Activated naive CD4-positive, alpha-beta T cell treated with anti-CD3 and anti-CD28 coated beads, Interleukin-2, amount 50 U/mL, for 24 hours (primary cell): ENCODE results near the gene CTDP1.
"Not testable (repeated sequence)": the region's sequence is repeated elsewhere in the genome, so short reads cannot be mapped to it uniquely, and the experiment has no call there.

ENCODE experiments used
- H3K27ac Mint-ChIP-seq: one replicate; pipeline ENCODE4 v1.8.0; 2021; ENCODE audit warnings: mild to moderate bottlenecking, mixed read lengths
- H3K27me3 Mint-ChIP-seq: one replicate; pipeline ENCODE4 v1.8.0; 2021; ENCODE audit warnings: mixed read lengths
- H3K36me3 Mint-ChIP-seq: one replicate; pipeline ENCODE4 v1.8.0; 2021; ENCODE audit warnings: mixed read lengths
- H3K4me1 Mint-ChIP-seq: one replicate; pipeline ENCODE4 v1.8.0; 2021; ENCODE audit warnings: mixed read lengths
- H3K4me3 Mint-ChIP-seq: one replicate; pipeline ENCODE4 v1.8.0; 2021; ENCODE audit warnings: mild to moderate bottlenecking, mixed read lengths
- H3K9me3 Mint-ChIP-seq: one replicate; pipeline ENCODE4 v1.8.0; 2021; ENCODE audit warnings: mixed read lengths

CTDP1 gene

GRCh38 chr18:79719478-79720358 lies 40.1 kb downstream of the CTDP1 start:
- not testable (repeated sequence) for H3K27ac Mint-ChIP-seq, H3K4me3 Mint-ChIP-seq, H3K27me3 Mint-ChIP-seq

GRCh38 chr18:79720359-79720733 lies 40.7 kb downstream of the CTDP1 start:
- no peak overlapping the region for H3K4me3 Mint-ChIP-seq
- H3K9me3 Mint-ChIP-seq, result no peaks in the 10 kb centered on the region
- peaks cover 38% of the 10 kb centered on the region for H3K36me3 Mint-ChIP-seq
- no peaks in the 10 kb centered on the region for H3K27me3 Mint-ChIP-seq
- peaks cover 9% of the 10 kb centered on the region for H3K4me1 Mint-ChIP-seq
- H3K27ac Mint-ChIP-seq, result no peak overlapping the region

More at GRCh38 chr18:79719478-79720358, 40.1 kb downstream of the CTDP1 start:
- H3K36me3 Mint-ChIP-seq, result peaks cover 32% of the 10 kb centered on the region
- not testable (repeated sequence) for H3K4me1 Mint-ChIP-seq, H3K9me3 Mint-ChIP-seq

GRCh38 chr18:79723036-79723435 lies 43.4 kb downstream of the CTDP1 start:
- no peaks in the 10 kb centered on the region for H3K9me3 Mint-ChIP-seq
- H3K27ac Mint-ChIP-seq, result no peak overlapping the region
- no peak overlapping the region for H3K4me3 Mint-ChIP-seq
- peaks cover 52% of the 10 kb centered on the region for H3K36me3 Mint-ChIP-seq
- H3K27me3 Mint-ChIP-seq, result no peaks in the 10 kb centered on the region
- peaks cover 18% of the 10 kb centered on the region for H3K4me1 Mint-ChIP-seq

- Mint-ChIP-seq H3K4me1 (peaks cover 18% of the 10 kb centered on the region), H3K4me3 (no peak overlapping the region), H3K36me3 (peaks cover 53% of the 10 kb centered on the region), H3K27me3 (no peaks in the 10 kb centered on the region), H3K27ac (no peak overlapping the region), H3K9me3 (no peaks in the 10 kb centered on the region)
Measured at GRCh38 chr18:79723628-79724027, 44.0 kb downstream of the CTDP1 start.

- Mint-ChIP-seq H3K27ac (peak overlapping the region; percentile 30), H3K4me3 (no peak overlapping the region), H3K27me3 (no peaks in the 10 kb centered on the region), H3K9me3 (no peaks in the 10 kb centered on the region), H3K4me1 (peaks cover 18% of the 10 kb centered on the region), H3K36me3 (peaks cover 55% of the 10 kb centered on the region)
Measured at GRCh38 chr18:79724299-79725080, 44.9 kb downstream of the CTDP1 start.

GRCh38 chr18:79725486-79725885 lies 45.9 kb downstream of the CTDP1 start:
- H3K27me3 Mint-ChIP-seq, result no peaks in the 10 kb centered on the region
- no peak overlapping the region for H3K4me3 Mint-ChIP-seq

DNA sequence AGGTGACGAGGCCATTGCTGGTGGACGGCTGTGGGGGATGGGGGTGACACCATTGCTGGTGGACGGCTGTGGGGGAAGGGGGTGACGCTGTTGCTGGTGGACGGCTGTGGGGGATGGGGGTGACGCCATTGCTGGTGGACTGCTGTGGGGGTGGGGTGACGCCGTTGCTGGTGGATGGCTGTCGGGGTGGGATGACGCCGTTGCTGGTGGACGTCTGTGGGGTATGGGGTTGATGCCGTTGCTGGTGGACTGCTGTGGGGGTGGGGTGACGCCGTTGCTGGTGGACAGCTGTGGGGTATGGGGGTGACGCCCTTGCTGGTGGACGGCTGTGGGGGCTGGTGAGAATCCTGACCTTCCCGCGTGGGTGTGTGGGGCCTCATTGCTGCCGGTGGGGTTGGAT lies 47.1 kb downstream of the CTDP1 start:
- Mint-ChIP-seq H3K27me3 (no peaks in the 10 kb centered on the region), H3K9me3 (no peaks in the 10 kb centered on the region), H3K4me3 (no peak overlapping the region), H3K36me3 (peaks cover 70% of the 10 kb centered on the region), H3K4me1 (peaks cover 18% of the 10 kb centered on the region), H3K27ac (no peak overlapping the region)

More at GRCh38 chr18:79725486-79725885, 45.9 kb downstream of the CTDP1 start:
- Mint-ChIP-seq H3K27ac (no peak overlapping the region), H3K4me1 (peaks cover 18% of the 10 kb centered on the region), H3K36me3 (peaks cover 65% of the 10 kb centered on the region), H3K9me3 (no peaks in the 10 kb centered on the region)

DNA sequence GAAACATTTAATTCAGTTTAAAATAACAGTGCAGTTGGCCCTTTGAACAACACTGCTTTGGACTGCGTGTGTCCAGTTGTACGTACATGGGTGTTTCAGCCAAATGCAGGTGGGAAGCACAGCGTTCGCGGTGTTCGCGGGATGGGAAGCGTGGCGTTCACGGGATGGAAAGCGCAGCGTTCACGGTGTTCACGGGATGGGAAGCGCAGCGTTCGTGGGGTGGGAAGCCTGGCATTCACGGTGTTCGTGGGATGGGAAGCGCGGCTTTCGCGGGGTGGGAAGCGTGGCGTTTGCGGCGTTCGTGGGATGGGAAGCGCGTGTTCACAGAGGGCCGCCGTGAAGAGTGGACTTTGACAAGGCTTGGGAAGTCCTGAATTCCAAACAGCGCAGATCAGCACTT lies 47.6 kb downstream of the CTDP1 start:
- H3K27ac Mint-ChIP-seq, result no peak overlapping the region
- peaks cover 18% of the 10 kb centered on the region for H3K4me1 Mint-ChIP-seq
- H3K4me3 Mint-ChIP-seq, result no peak overlapping the region
- peaks cover 74% of the 10 kb centered on the region for H3K36me3 Mint-ChIP-seq
- no peaks in the 10 kb centered on the region for H3K9me3 Mint-ChIP-seq
- no peaks in the 10 kb centered on the region for H3K27me3 Mint-ChIP-seq

- Mint-ChIP-seq H3K27ac (no peak overlapping the region), H3K27me3 (no peaks in the 10 kb centered on the region), H3K36me3 (peaks cover 72% of the 10 kb centered on the region), H3K4me1 (peaks cover 18% of the 10 kb centered on the region), H3K9me3 (no peaks in the 10 kb centered on the region), H3K4me3 (no peak overlapping the region)
Measured at GRCh38 chr18:79728931-79729586, 49.5 kb downstream of the CTDP1 start.

DNA sequence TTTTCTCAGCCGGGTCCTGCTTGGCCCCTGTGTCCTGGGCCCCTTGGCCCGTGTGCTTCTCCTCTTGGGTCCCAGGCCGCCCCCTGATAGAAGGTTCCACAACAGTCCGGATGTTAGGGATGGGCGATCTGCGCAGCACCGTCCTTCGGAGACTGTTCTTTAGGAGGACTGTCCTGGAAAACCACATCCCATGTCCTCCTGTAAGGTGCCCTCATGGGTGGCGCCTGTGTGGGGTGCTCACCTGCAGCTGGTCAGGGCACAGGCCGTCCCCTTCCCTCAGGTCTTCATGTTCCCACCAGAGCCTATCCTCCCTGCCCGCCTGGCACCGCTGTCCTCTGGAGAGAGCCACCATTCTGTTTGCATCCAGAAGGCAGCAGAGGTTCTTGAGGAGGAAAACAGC lies 50.0 kb downstream of the CTDP1 start:
- Mint-ChIP-seq H3K27ac (no peak overlapping the region), H3K9me3 (no peaks in the 10 kb centered on the region), H3K36me3 (peaks cover 71% of the 10 kb centered on the region), H3K4me1 (peaks cover 15% of the 10 kb centered on the region), H3K4me3 (no peak overlapping the region), H3K27me3 (no peaks in the 10 kb centered on the region)

DNA sequence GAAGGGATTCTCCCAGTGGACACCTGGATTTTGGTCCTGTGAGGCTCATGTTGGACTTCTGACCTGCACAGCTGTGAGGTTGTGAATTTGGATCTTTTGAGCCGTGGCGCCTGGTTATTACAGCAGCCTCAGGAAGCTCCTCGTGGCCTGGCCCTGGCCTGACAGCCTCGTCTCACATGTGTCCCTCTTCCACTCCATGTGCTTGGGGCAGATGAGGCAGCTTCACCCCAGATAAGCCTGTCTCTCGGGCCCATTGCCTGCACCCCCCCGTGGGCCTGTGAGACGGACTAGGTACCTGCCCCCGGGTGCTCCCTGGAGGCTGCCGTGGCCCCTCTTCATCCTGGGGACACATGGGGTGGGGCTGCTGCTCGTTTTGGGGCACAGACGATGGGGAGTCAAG lies 51.2 kb downstream of the CTDP1 start:
- peaks cover 64% of the 10 kb centered on the region for H3K36me3 Mint-ChIP-seq
- H3K27ac Mint-ChIP-seq, result no peak overlapping the region
- peaks cover 4% of the 10 kb centered on the region for H3K4me1 Mint-ChIP-seq
- H3K9me3 Mint-ChIP-seq, result no peaks in the 10 kb centered on the region
- H3K27me3 Mint-ChIP-seq, result no peaks in the 10 kb centered on the region
- no peak overlapping the region for H3K4me3 Mint-ChIP-seq

DNA sequence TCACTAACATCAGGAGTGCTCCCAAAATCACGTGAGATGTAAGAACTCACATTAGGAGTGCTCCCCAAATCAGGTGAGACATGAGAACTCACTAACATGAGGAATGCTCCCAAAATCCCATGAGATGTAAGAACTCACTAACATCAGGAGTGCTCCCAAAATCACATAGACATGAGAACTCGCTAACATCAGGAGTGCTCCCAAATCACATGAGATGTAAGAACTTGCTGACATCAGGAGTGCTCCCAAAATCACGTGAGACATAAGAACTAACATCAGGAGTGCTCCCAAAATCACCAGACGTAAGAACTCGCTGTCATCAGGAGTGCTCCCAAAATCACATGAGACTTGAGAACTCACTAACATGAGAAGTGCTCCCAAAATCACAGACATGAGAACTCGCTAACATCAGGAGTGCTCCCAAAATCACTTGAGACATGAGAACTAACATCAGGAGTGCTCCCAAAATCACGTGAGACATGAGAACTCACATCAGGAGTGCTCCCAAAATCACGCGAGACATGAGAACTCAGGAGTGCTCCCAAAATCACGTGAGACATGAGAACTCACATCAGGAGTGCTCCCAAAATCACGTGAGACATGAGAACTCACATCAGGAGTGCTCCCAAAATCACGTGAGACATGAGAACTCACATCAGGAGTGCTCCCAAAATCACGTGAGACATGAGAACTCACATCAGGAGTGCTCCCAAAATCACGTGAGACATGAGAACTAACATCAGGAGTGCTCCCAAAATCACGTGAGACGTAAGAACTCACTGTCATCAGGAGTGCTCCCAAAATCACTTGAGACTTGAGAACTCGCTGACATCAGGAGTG lies 52.5 kb downstream of the CTDP1 start:
- not testable (repeated sequence) for H3K27ac Mint-ChIP-seq, H3K9me3 Mint-ChIP-seq, H3K4me1 Mint-ChIP-seq, H3K4me3 Mint-ChIP-seq, H3K27me3 Mint-ChIP-seq
- peaks cover 60% of the 10 kb centered on the region for H3K36me3 Mint-ChIP-seq

GRCh38 chr18:79732721-79733025 lies 53.1 kb downstream of the CTDP1 start:
- Mint-ChIP-seq H3K36me3 (peaks cover 60% of the 10 kb centered on the region), H3K27ac (no peak overlapping the region), H3K9me3 (no peaks in the 10 kb centered on the region), H3K27me3 (no peaks in the 10 kb centered on the region), H3K4me1 (no peaks in the 10 kb centered on the region), H3K4me3 (no peak overlapping the region)

DNA sequence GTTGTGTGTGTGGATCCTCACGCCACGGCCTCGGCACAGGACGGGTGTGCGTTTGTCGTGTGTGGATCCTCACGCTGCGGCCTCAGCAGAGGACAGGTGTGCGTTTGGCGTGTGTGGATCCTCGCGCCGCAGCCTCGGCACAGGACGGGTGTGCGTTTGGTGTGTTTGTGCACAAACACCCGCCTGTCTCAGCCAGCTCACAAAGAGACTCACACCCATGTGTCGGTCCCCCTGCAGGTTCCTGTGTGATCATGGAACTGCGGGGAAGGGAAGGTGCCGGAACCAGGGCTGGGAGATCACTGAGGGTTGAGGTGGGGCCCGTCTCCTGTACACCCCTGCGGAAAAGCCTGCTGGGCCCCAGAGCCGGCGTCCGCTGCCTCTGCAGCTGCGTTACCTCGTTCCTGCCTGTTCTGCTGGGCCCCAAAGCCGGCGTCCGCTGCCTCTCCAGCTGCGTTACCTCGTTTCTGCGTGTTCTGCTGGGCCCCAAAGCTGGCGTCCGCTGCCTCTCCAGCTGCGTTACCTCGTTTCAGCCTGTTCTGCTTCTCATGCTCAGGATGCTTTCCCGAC lies 53.6 kb downstream of the CTDP1 start:
- Mint-ChIP-seq H3K9me3 (no peaks in the 10 kb centered on the region), H3K27me3 (no peaks in the 10 kb centered on the region), H3K27ac (no peak overlapping the region), H3K36me3 (peaks cover 57% of the 10 kb centered on the region), H3K4me1 (no peaks in the 10 kb centered on the region), H3K4me3 (no peak overlapping the region)
